DMS153 (cell line): ENCODE results near the gene BCO1.

Experiments used
- DNase-seq: peaks from one replicate; lab custom pipeline; 2025; lab: John Stamatoyannopoulos, UW

The BCO1 gene

DNA sequence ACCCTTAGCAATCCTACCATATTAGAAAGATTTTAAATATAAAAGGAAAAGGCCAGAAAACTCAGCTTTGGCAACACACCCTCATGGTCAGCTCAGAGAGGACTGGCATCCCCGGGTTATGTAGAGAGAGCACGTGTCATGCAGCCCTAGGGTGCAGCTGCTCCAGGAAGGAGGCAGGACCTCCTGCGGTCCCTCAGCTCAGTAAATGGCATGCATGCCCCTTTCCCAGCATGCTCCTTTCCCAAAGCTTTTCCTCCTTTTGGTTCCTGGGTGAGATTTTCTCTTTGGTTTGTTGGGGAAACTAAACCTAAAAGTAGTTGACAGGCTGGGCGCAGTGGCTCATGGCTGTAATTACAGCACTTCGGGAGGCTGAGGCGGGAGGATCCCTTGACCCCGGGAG lies 80.2 kb downstream of the BCO1 start:
- no peak for DNase-seq

- DNase-seq, result no peak
Observed at GRCh38 chr16:81319221-81319912, 80.9 kb downstream of the BCO1 start.

DNA sequence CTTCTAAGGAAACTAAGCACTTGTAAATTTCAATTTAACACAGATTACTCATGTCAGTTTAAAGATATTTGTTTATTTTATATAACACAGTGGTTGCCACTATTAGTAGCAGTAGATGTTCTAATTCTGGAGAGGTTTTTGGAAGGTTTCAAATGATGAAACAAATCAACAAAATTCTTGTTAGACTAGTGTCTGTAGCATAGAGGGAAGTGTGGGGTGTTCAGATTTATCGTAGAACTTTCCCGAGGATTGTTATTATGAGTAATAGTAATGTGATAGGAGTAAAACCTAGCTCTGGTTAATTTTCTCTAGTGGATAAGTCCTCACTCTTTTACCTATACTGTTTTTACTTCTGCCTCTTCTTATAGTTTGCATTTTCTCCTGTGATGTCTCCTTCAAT lies 82.5 kb downstream of the BCO1 start:
- DNase-seq, result no peak

DNA sequence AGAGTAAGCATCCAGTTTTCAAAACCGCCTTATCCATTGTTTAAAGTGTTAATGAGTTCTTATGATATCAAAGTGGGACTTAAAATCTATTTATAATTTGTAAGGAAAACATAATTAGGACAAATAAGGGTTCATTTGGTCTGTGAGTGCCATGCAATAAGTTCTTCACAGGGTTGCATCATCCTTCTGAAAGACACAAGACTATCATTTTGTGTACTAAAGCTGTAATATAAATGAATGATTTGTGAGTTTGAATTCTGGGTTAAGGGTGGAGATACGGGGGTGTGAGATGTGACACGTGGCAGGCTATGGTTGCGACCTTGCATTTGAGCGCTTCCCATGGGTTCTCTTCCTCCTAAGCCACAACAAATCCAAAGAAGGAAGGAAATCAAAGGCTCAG lies 83.0 kb downstream of the BCO1 start:
- no peak for DNase-seq

DNA sequence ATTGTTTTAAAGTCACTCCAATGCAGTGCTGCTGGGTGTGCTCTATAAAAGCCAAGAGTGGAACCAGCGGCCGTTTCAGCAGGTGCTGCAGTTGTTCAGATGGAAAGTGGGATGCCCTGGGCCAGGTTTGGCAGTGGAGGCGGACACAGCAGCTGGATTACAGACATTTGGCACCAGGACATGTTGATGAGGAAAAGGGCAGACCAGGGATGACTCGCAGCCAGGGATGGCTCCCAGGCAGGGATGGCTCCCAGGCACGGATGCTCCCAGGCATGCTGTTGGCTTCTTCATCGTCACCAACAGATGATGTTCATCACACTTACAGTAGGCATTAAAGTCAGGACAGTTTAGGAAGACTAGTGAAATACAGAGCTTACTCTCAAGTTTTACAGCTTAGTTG lies 86.3 kb downstream of the BCO1 start:
- no peak for DNase-seq

GRCh38 chr16:81327011-81327410 lies 88.5 kb downstream of the BCO1 start:
- DNase-seq, result no peak

DNA sequence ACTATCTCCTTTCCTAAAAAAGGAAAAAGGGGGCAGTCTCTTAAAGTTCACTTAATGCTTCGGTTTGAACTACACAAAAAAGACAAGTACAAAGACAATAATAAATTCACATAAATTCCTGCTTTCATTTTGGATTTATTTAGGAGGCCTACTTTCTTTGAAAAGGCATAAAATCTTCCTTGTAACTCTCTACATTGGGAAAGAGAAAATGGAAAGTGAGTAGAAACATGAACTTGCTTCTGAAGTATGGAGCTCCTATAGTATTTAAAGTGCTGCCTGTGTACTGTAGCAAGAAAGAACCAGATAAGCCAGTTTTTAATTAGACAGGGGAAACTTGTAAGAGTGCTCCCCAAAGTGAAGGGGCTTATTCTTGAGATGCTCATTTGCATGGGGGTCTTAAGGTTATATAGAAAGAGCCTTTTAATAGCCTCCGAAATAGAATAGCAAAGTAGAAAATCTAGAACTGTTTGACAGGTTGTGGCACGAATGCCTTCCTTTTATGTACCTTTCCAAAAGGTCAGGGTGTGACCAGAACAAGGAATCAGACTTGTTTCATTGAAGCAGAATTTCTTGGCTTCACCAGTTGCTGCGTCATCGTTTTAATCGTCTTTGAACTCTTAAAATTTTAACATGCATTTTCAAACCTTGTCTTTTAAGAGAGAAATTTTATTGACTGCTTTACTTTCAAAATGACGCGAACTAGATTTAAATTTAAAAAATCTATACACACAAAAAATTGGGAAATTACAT lies 89.1 kb downstream of the BCO1 start:
- DNase-seq, result no peak

GRCh38 chr16:81329947-81330346 lies 91.5 kb downstream of the BCO1 start:
- no peak for DNase-seq

DNA sequence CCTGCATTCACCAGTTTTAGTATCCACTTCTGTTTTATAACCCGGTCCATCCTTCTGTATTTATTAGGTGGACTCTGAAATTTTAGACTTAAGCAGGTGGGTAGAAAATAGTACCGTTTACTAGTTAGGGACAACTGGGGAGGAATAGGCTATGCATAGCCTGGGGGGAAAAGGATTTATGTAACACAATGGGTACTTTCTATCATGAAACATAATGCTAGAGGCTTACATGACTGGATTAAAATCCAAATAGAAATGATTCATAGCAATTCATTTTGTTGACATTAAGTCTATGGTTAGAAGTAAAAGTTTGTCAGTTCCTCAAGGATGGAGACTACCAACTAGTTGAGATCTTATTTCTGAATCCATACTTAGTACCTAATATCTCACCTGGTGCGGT lies 94.9 kb downstream of the BCO1 start:
- no peak for DNase-seq

DNA sequence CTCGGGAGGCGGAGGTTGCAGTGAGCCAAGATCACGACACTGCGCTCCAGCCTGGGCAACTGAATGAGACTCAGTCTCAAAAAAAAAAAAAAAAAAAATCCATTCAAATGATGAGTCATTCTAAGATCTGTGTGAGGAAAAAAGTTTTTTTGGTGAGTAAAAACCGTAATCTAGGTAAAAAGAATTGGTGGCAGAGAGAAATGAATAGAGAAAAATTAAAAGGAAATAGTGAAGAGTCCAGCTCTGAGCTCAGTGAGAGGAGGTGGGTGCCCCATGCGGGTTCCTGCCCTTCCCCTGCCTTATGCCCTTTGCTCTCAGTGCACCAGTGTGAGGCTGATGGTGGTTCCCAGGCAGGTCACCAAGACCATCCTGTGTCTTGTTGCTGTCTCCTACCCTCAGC lies 97.2 kb downstream of the BCO1 start:
- DNase-seq, result no peak

- no peak for DNase-seq
Observed at GRCh38 chr16:81337097-81337496, 98.6 kb downstream of the BCO1 start.
